ENCODE data around the gene FRMD4B. TPM values are rescaled to one million over a fixed set of nuclear protein-coding genes. Genes with fewer than 3 reads are reported as not detected.
"Not testable (repeated sequence)": the region's sequence is repeated elsewhere in the genome, so short reads cannot be mapped to it uniquely, and the experiment has no call there.

The FRMD4B gene
- total RNA-seq, 6 donors from 2014 or later, result 48.0 to 136 (median 62.8) TPM

DNA sequence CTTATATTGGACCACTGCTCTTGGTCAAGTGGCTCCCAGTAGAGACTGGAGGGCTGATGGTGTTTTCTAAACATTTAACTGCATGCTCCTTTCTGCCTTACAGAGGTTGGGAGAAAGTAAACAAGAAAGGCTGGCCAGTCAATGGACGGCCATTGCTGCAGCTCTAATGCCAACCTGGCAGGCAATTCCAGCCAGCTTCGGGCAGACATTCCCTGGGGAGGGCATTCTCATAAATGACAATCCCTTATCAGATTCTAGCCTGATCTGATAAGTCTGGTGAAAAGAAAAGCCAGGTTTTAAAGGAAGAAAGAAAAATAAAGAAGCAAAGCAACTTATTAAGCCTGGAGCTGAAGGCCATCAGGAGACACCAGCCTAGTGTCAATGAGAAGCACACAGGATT lies 60.7 kb downstream of the FRMD4B start:
- Histone ChIP-seq H3K4me1 (peaks cover 61 to 79% (median 69%) of the 10 kb centered on the region in 4 donors), H3K9me3 (no peaks in the 10 kb centered on the region), H3K27ac (peak overlapping the region in 1 of 4 donors; percentile 50), H3K27me3 (no peaks in the 10 kb centered on the region), H3K36me3 (no peaks in the 10 kb centered on the region), H3K4me3 (no peak overlapping the region)
- TF ChIP-seq POLR2A (IDR thresholded peaks at IDR 0.05), result no peak
- TF ChIP-seq, protein P1, sequence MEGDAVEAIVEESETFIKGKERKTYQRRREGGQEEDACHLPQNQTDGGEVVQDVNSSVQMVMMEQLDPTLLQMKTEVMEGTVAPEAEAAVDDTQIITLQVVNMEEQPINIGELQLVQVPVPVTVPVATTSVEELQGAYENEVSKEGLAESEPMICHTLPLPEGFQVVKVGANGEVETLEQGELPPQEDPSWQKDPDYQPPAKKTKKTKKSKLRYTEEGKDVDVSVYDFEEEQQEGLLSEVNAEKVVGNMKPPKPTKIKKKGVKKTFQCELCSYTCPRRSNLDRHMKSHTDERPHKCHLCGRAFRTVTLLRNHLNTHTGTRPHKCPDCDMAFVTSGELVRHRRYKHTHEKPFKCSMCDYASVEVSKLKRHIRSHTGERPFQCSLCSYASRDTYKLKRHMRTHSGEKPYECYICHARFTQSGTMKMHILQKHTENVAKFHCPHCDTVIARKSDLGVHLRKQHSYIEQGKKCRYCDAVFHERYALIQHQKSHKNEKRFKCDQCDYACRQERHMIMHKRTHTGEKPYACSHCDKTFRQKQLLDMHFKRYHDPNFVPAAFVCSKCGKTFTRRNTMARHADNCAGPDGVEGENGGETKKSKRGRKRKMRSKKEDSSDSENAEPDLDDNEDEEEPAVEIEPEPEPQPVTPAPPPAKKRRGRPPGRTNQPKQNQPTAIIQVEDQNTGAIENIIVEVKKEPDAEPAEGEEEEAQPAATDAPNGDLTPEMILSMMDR (IDR thresholded peaks at IDR 0.05), result no peak
- no peak for TF ChIP-seq EP300 (IDR thresholded peaks at IDR 0.05)
- no peak for TF ChIP-seq POLR2AphosphoS5 (IDR thresholded peaks at IDR 0.05)
- no peak for ATAC-seq (ENCODE audit: low FRiP score in 2 of 2)
- WGBS, 2 donors, result 61% methylated on average over 2 of the region's 2 CpGs
- DNase-seq, result no peak

- Histone ChIP-seq H3K36me3 (no peaks in the 10 kb centered on the region), H3K27me3 (no peaks in the 10 kb centered on the region), H3K27ac (peak overlapping the region in 2 of 4 donors; percentile 14 to 50), H3K4me3 (no peak overlapping the region), H3K9me3 (no peaks in the 10 kb centered on the region), H3K4me1 (peaks cover 57 to 74% (median 68%) of the 10 kb centered on the region in 4 donors)
- DNase-seq, result peak in 1 of 2 donors; percentile 37
- TF ChIP-seq EP300 (IDR thresholded peaks at IDR 0.05), result no peak
- TF ChIP-seq, protein P1 (IDR thresholded peaks at IDR 0.05), result peak in 5 of 6 experiments; percentile 27 to 55 (median 39)
- WGBS, 2 donors, result 44 to 51% methylated on average over 7 of the region's 7 CpGs
- peak in 1 of 2 donors; percentile 15 for ATAC-seq (ENCODE audit: low FRiP score in 2 of 2)
Measured at GRCh38 chr3:69324362-69325025, 61.4 kb downstream of the FRMD4B start.

GRCh38 chr3:69323941-69324340 lies 61.9 kb downstream of the FRMD4B start:
- Histone ChIP-seq H3K36me3 (no peaks in the 10 kb centered on the region), H3K4me1 (peaks cover 55 to 71% (median 64%) of the 10 kb centered on the region in 4 donors), H3K27ac (peak overlapping the region in 1 of 4 donors; percentile 50), H3K27me3 (no peaks in the 10 kb centered on the region), H3K9me3 (no peaks in the 10 kb centered on the region), H3K4me3 (no peak overlapping the region)
- ATAC-seq (ENCODE audit: low FRiP score in 2 of 2), result no peak
- 84 to 100% methylated on average over 1 of the region's 1 CpG for WGBS, 2 donors
- no peak for TF ChIP-seq EP300 (IDR thresholded peaks at IDR 0.05)
- TF ChIP-seq, protein P1 (IDR thresholded peaks at IDR 0.05), result no peak
- no peak for TF ChIP-seq POLR2A (IDR thresholded peaks at IDR 0.05)
- no peak for TF ChIP-seq POLR2AphosphoS5 (IDR thresholded peaks at IDR 0.05)
- DNase-seq, result no peak

DNA sequence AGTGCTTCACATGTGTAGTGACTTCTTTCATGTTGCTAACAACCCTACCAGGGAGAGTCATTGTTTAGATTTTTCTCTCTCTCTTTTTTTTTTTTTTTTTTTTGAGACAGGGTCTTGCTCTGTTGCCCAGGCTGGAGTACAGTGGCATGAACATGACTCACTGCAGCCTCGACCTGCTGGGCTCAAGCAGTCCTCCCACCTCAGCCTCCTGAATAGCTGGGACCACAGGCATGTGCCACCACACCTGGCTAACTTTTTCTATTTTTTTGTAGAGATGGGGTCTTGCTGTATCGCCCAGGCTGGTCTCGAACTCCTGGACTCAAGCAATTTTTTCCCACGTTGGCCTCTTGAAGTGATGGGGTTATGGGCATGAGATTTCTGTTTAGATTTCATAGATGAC lies 63.4 kb downstream of the FRMD4B start:
- H3K27ac ChIP-seq; H3K9me3 ChIP-seq; H3K27me3 ChIP-seq; DNase-seq; H3K36me3 ChIP-seq; H3K4me3 ChIP-seq; ATAC-seq (ENCODE audit: low FRiP score in 2 of 2): not testable (repeated sequence)
- WGBS, 2 donors, result 70 to 92% methylated on average over 4 of the region's 4 CpGs
- H3K4me1 ChIP-seq, result peaks cover 42 to 57% (median 52%) of the 10 kb centered on the region in 4 donors

GRCh38 chr3:69322158-69322509 lies 63.8 kb downstream of the FRMD4B start:
- Histone ChIP-seq H3K36me3 (no peaks in the 10 kb centered on the region), H3K9me3 (no peaks in the 10 kb centered on the region), H3K4me3 (no peak overlapping the region), H3K27me3 (no peaks in the 10 kb centered on the region), H3K27ac (peak overlapping the region in 3 of 4 donors; percentile 10 to 72 (median 46)), H3K4me1 (peaks cover 40 to 54% (median 48%) of the 10 kb centered on the region in 4 donors)
- 75 to 85% methylated on average over 4 of the region's 4 CpGs for WGBS, 2 donors
- TF ChIP-seq, protein P1 (IDR thresholded peaks at IDR 0.05), result no peak
- TF ChIP-seq EP300 (IDR thresholded peaks at IDR 0.05) (no peak), POLR2A (IDR thresholded peaks at IDR 0.05) (no peak), POLR2AphosphoS5 (IDR thresholded peaks at IDR 0.05) (no peak)
- no peak for DNase-seq
- ATAC-seq (ENCODE audit: low FRiP score in 2 of 2), result no peak

Measured in upper lobe of left lung (tissue), 6 donors.